Natural killer cell (primary cell): ENCODE measurements around the gene MARCHF11. TPM values are rescaled to one million over a fixed set of nuclear protein-coding genes. Genes with fewer than 3 reads are reported as not detected.

Experiments
- ATAC-seq, 3 donors: fragments of 150-1000 bp in 2 of 3; fragments of 200-7000 bp in 1 of 3; cut with Tn5 transposase; 1 replicate in 1 of 3; 2 replicates in 2 of 3; pipeline ENCODE4 v1.10.0; 2021; ENCODE audit warnings: mild to moderate bottlenecking in 2 of 3, moderate library complexity in 2 of 3
- DNase-seq, 2 donors: peaks; one replicate each; pipeline versions ENCODE4 v3.0.0 to v3.0.0-alpha.2; 2013 to 2021; ENCODE audit warnings: mixed read lengths in 1 of 2
- H3K27ac ChIP-seq: one replicate; pipeline ENCODE4 v1.5.1; 2013; ENCODE audit warnings: mild to moderate bottlenecking, low read length
- H3K27me3 ChIP-seq: one replicate; pipeline ENCODE4 v1.6.1; 2013; ENCODE audit warnings: low read length; ENCODE audit not compliant: control insufficient read depth, insufficient read depth
- H3K36me3 ChIP-seq: one replicate; pipeline ENCODE4 v1.6.1; 2013; ENCODE audit warnings: low read length; ENCODE audit not compliant: control insufficient read depth, insufficient read depth
- H3K4me1 ChIP-seq: one replicate; pipeline ENCODE4 v1.6.1; 2013; ENCODE audit warnings: low read length; ENCODE audit not compliant: control insufficient read depth, insufficient read depth
- H3K4me3 ChIP-seq: one replicate; pipeline ENCODE4 v1.5.1; 2013; ENCODE audit warnings: low read length
- H3K9me3 ChIP-seq: one replicate; pipeline ENCODE4 v1.6.1; 2013; ENCODE audit warnings: low read length; ENCODE audit not compliant: control insufficient read depth, insufficient read depth
- H3K27ac Mint-ChIP-seq, 2 donors: one replicate each; pipeline ENCODE4 v1.8.0; 2022; ENCODE audit warnings: mild to moderate bottlenecking in 2 of 2, mixed read lengths in 2 of 2, moderate library complexity in 1 of 2
- H3K27me3 Mint-ChIP-seq, 2 donors: one replicate each; pipeline ENCODE4 v1.8.0; 2022; ENCODE audit warnings: low read depth in 2 of 2, mixed read lengths in 2 of 2
- H3K36me3 Mint-ChIP-seq: one replicate; pipeline ENCODE4 v1.8.0; 2022; ENCODE audit warnings: mixed read lengths
- H3K4me1 Mint-ChIP-seq, 2 donors: one replicate each; pipeline ENCODE4 v1.8.0; 2022; ENCODE audit warnings: mixed read lengths in 2 of 2
- H3K4me3 Mint-ChIP-seq: one replicate; pipeline ENCODE4 v1.8.0; 2022; ENCODE audit warnings: mild to moderate bottlenecking, moderate library complexity, mixed read lengths
- H3K9me3 Mint-ChIP-seq, 2 donors: one replicate each; pipeline ENCODE4 v1.8.0; 2022; ENCODE audit warnings: mixed read lengths in 2 of 2
- WGBS: methylation state at CpG from one replicate; pipeline ENCODE4 v1.1.7; 2013; ENCODE audit warnings: missing lambda C conversion rate; ENCODE audit not compliant: insufficient coverage; 5-methylcytosine and 5-hydroxymethylcytosine counted together
- intact Hi-C: fragments of 100-400 bp; cut with micrococcal nuclease; formaldehyde crosslinking; loops from one replicate; pipeline ENCODE4 v1.14.2; 2022
- total RNA-seq, 4 donors: library from RNA; stranded (reverse); fragments of 120-200 nt in 1 of 4; gene quantifications; one replicate each; pipeline versions ENCODE4 v1.2.3 to v1.2.4, GENCODE V29; 2013 to 2022
- TF ChIP-seq, protein P1 (sequence below): fragments of 200-600 bp; IDR thresholded peaks from one replicate; pipeline ENCODE4 v1.8.0; 2022; ENCODE audit warnings: antibody characterized with exemption

The MARCHF11 gene
- total RNA-seq, 3 donors from 2014 or later (not counting 1 experiment from before 2014, with no cell fraction given): not detected

DNA sequence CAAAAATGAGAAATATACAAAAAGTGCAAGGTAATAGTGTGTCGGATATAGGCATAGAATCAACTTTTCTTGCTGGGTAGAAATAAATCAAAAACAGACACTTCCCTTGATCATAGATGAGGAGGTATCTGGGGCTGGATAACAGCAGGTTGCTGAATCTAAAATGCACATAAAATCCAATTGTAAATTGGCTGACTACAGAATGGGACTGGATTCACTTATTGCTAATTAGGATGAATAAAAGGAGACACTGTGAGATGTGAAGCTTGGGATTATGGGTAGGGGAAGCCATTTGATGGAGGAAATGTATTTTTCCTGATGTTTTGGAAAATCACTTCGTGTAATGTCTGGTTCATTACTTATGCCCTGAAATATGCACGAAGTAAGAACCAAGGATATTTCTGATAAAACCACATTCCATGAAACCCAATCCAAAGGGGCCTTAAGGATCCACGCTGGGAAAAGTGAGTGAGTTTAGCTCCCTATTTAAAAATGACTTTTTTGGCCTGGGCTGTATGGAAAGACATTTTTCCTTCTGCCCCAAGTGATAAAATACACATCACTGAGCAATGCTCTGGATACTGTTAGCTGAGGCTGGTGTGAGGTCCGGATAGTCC, 136.1 kb downstream of the MARCHF11 start:
- no peaks in the 10 kb centered on the region for H3K9me3 ChIP-seq
- TF ChIP-seq, protein P1, sequence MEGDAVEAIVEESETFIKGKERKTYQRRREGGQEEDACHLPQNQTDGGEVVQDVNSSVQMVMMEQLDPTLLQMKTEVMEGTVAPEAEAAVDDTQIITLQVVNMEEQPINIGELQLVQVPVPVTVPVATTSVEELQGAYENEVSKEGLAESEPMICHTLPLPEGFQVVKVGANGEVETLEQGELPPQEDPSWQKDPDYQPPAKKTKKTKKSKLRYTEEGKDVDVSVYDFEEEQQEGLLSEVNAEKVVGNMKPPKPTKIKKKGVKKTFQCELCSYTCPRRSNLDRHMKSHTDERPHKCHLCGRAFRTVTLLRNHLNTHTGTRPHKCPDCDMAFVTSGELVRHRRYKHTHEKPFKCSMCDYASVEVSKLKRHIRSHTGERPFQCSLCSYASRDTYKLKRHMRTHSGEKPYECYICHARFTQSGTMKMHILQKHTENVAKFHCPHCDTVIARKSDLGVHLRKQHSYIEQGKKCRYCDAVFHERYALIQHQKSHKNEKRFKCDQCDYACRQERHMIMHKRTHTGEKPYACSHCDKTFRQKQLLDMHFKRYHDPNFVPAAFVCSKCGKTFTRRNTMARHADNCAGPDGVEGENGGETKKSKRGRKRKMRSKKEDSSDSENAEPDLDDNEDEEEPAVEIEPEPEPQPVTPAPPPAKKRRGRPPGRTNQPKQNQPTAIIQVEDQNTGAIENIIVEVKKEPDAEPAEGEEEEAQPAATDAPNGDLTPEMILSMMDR: no peak
- no peaks in the 10 kb centered on the region for H3K4me1 Mint-ChIP-seq
- peaks cover 13 to 21% of the 10 kb centered on the region in 2 donors for H3K9me3 Mint-ChIP-seq
- intact Hi-C loops: no loop called here
- no peak overlapping the region for H3K4me3 Mint-ChIP-seq
- DNase-seq (no peak), ATAC-seq (no peak)
- no peak overlapping the region for H3K27ac Mint-ChIP-seq
- H3K4me3 ChIP-seq: no peak overlapping the region
- WGBS: 75% methylated on average over 2 of the region's 5 CpGs
- no peaks in the 10 kb centered on the region for H3K36me3 Mint-ChIP-seq
- no peaks in the 10 kb centered on the region for H3K36me3 ChIP-seq
- no peaks in the 10 kb centered on the region for H3K4me1 ChIP-seq
- H3K27ac ChIP-seq: no peak overlapping the region
- no peaks in the 10 kb centered on the region for H3K27me3 ChIP-seq
- H3K27me3 Mint-ChIP-seq: no peaks in the 10 kb centered on the region

DNA sequence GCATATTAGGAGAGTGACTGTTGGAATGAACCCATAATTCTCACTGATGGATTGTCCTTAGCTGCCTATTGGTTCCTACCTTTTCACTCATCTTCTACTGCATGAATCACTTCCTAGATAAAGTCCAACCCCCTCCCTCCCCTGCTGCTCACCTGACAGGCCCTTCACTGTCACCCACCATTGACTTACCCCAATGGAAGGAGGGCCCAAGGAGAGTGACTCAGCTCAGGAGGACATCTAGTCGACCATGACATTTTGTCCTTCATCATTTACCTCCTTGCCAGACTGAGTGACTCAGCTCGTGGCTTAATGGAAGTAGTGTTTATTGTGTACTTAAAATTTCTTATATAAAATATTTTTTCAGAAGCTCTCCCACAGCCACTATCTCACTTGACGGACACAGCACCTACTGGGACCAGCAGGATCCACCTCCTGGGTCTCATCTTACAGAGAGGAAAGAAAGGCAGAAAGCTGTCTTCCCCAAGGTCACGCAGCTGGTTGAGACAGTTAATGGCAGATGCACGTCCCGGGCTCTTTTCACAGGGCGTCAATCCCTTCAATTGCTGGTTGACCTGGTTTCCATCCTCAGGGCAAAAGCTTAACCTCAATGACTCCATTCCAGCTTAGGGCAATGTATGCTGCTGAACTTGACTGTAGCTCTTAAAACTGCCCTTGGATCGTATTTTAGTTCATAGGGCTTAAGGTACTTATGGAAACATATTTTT, 142.3 kb downstream of the MARCHF11 start:
- Histone ChIP-seq H3K4me3 (no peak overlapping the region), H3K9me3 (no peaks in the 10 kb centered on the region), H3K27ac (no peak overlapping the region), H3K4me1 (no peaks in the 10 kb centered on the region), H3K36me3 (no peaks in the 10 kb centered on the region), H3K27me3 (no peaks in the 10 kb centered on the region)
- intact Hi-C loops: no loop called here
- H3K4me3 Mint-ChIP-seq: no peak overlapping the region
- peaks cover 10 to 14% of the 10 kb centered on the region in 2 donors for H3K9me3 Mint-ChIP-seq
- no peaks in the 10 kb centered on the region for H3K36me3 Mint-ChIP-seq
- ATAC-seq (no peak), DNase-seq (no peak)
- H3K27ac Mint-ChIP-seq: no peak overlapping the region
- 90% methylated on average over 6 of the region's 8 CpGs for WGBS
- TF ChIP-seq, protein P1: no peak
- H3K27me3 Mint-ChIP-seq: no peaks in the 10 kb centered on the region
- H3K4me1 Mint-ChIP-seq: no peaks in the 10 kb centered on the region

DNA sequence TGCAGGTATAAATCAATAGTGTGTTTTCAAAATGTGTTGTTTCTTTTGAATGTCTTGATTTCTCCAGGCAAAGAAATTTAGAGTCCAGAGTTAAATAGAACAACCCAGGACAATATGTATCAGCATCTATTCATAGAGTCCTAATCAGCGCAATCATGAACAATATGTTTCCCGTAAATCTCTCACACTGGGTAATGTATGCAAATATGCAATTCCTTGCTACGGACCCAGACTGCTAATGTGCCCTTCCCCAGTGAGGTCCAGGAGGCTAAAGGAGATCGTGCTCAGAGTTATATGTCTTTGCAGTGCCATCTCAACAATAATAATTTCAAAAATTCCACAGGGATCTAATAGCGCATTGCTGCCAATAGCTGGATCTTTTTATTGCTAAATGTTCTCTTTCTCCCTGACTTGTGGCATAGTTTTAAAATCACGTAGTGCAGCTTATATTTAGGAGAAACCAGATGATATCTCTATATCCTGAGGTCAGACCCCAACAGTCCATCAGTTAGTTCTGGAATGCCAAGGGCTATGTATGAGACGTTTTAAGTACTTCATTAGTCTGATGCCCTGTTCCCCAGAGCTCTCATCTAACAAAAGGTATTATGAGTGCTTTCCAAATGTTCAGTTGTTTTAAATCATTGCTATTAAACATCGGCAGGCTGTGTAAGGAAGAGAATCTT, 145.1 kb downstream of the MARCHF11 start:
- no peaks in the 10 kb centered on the region for H3K36me3 ChIP-seq
- Mint-ChIP-seq H3K4me1 (no peaks in the 10 kb centered on the region), H3K9me3 (peaks cover 7 to 12% of the 10 kb centered on the region in 2 donors), H3K36me3 (no peaks in the 10 kb centered on the region), H3K4me3 (no peak overlapping the region), H3K27ac (no peak overlapping the region), H3K27me3 (no peaks in the 10 kb centered on the region)
- no peak overlapping the region for H3K27ac ChIP-seq
- WGBS: 76% methylated on average over 8 of the region's 8 CpGs
- TF ChIP-seq, protein P1: no peak
- ATAC-seq (no peak), DNase-seq (no peak)
- no peaks in the 10 kb centered on the region for H3K9me3 ChIP-seq
- H3K4me1 ChIP-seq: no peaks in the 10 kb centered on the region
- H3K27me3 ChIP-seq: no peaks in the 10 kb centered on the region
- H3K4me3 ChIP-seq: no peak overlapping the region
- intact Hi-C loops: no loop called here
